H1 (cell line): ENCODE measurements around the gene NR5A2. TPM values are rescaled to one million over a fixed set of nuclear protein-coding genes. Genes with fewer than 3 reads are reported as not detected.

Source experiments
- BCL11A ChIP-seq, 2 experiments: IDR thresholded peaks; one replicate each; pipeline ENCODE4 v1.6.1; 2011; ENCODE audit warnings: low read depth in 2 of 2, low read length in 2 of 2, mild to moderate bottlenecking in 2 of 2
- CBX5 ChIP-seq: fragments of 300-800, 300-1000 bp; sonication (generic); IDR thresholded peaks from 2 replicates; pipeline ENCODE4 v1.7.1; 2016; ENCODE audit warnings: antibody characterized with exemption, low read length, low read depth
- CHD2 ChIP-seq: IDR thresholded peaks from 2 replicates; pipeline ENCODE4 v1.6.1; 2012; ENCODE audit warnings: low read length, improper control_type of control experiment
- JUND ChIP-seq: IDR thresholded peaks from 2 replicates; pipeline ENCODE4 v1.6.1; 2011; ENCODE audit warnings: mild to moderate bottlenecking, improper control_type of control experiment, low read length
- KDM5A ChIP-seq: fragments of 200-600 bp; IDR thresholded peaks from 2 replicates; pipeline ENCODE4 v1.7.1; 2012; ENCODE audit warnings: mild to moderate bottlenecking, low read length, inconsistent platforms, mixed read lengths
- RNF2 ChIP-seq: fragments of 200-900, 300-1000 bp; sonication (generic); IDR thresholded peaks from 2 replicates; pipeline ENCODE4 v1.7.1; 2016; ENCODE audit warnings: borderline replicate concordance, low read depth, mild to moderate bottlenecking, antibody characterized with exemption, low read length; ENCODE audit not compliant: poor library complexity, severe bottlenecking; ENCODE audit errors: missing control alignments
- SIN3A ChIP-seq, 2 experiments: IDR thresholded peaks in 1 of 2; conservative IDR thresholded peaks in 1 of 2; 2 replicates each; pipeline ENCODE4 v1.6.1; 2011 to 2012; ENCODE audit warnings: low read length in 2 of 2, improper control_type of control experiment in 1 of 2, low read depth in 1 of 2, mild to moderate bottlenecking in 1 of 2
- SP1 ChIP-seq: IDR thresholded peaks from 2 replicates; pipeline ENCODE4 v1.6.1; 2011; ENCODE audit warnings: low read depth, low read length
- YY1 ChIP-seq: IDR thresholded peaks from 2 replicates; pipeline ENCODE4 v1.6.1; 2011; ENCODE audit warnings: low read depth, mild to moderate bottlenecking, low read length
- polyA plus RNA-seq, 7 experiments: library from polyadenylated mRNA; depleted of rRNA in 3 of 7; stranded (reverse) in 5 of 7; unstranded in 2 of 7; fragments of >200 nt in 5 of 7; fragments of 200-250 nt in 2 of 7; gene quantifications; 1 replicate in 5 of 7; 2 replicates in 1 of 7; 4 replicates in 1 of 7; pipeline versions ENCODE4 v1.2.1 to v1.2.3, GENCODE V29; 2011 to 2013; ENCODE audit warnings: missing spikeins in 2 of 7, mixed read lengths in 2 of 7
- total RNA-seq: library from RNA; stranded (reverse); fragmentation: NEBNext Ultra II Directional; extraction: Animal tissue kit (Norgen Biotek cat#: 25700); gene quantifications from 2 replicates; pipeline ENCODE4 v1.2.1, GENCODE V29; 2021
- TF ChIP-seq, protein P1 (sequence below): fragments of 300-600 bp; sonication (generic); IDR thresholded peaks from 2 replicates; pipeline ENCODE4 v1.7.1; 2012; ENCODE audit warnings: low read length, moderate library complexity, mild to moderate bottlenecking, inconsistent platforms; ENCODE audit not compliant: insufficient replicate concordance

The NR5A2 gene
- total and polyA plus RNA-seq, 2 of the 8 experiments (the other 6 are each of a cell fraction or from before 2014, with no cell fraction given): 1.7 to 11.6 TPM

- TF ChIP-seq, protein P1, sequence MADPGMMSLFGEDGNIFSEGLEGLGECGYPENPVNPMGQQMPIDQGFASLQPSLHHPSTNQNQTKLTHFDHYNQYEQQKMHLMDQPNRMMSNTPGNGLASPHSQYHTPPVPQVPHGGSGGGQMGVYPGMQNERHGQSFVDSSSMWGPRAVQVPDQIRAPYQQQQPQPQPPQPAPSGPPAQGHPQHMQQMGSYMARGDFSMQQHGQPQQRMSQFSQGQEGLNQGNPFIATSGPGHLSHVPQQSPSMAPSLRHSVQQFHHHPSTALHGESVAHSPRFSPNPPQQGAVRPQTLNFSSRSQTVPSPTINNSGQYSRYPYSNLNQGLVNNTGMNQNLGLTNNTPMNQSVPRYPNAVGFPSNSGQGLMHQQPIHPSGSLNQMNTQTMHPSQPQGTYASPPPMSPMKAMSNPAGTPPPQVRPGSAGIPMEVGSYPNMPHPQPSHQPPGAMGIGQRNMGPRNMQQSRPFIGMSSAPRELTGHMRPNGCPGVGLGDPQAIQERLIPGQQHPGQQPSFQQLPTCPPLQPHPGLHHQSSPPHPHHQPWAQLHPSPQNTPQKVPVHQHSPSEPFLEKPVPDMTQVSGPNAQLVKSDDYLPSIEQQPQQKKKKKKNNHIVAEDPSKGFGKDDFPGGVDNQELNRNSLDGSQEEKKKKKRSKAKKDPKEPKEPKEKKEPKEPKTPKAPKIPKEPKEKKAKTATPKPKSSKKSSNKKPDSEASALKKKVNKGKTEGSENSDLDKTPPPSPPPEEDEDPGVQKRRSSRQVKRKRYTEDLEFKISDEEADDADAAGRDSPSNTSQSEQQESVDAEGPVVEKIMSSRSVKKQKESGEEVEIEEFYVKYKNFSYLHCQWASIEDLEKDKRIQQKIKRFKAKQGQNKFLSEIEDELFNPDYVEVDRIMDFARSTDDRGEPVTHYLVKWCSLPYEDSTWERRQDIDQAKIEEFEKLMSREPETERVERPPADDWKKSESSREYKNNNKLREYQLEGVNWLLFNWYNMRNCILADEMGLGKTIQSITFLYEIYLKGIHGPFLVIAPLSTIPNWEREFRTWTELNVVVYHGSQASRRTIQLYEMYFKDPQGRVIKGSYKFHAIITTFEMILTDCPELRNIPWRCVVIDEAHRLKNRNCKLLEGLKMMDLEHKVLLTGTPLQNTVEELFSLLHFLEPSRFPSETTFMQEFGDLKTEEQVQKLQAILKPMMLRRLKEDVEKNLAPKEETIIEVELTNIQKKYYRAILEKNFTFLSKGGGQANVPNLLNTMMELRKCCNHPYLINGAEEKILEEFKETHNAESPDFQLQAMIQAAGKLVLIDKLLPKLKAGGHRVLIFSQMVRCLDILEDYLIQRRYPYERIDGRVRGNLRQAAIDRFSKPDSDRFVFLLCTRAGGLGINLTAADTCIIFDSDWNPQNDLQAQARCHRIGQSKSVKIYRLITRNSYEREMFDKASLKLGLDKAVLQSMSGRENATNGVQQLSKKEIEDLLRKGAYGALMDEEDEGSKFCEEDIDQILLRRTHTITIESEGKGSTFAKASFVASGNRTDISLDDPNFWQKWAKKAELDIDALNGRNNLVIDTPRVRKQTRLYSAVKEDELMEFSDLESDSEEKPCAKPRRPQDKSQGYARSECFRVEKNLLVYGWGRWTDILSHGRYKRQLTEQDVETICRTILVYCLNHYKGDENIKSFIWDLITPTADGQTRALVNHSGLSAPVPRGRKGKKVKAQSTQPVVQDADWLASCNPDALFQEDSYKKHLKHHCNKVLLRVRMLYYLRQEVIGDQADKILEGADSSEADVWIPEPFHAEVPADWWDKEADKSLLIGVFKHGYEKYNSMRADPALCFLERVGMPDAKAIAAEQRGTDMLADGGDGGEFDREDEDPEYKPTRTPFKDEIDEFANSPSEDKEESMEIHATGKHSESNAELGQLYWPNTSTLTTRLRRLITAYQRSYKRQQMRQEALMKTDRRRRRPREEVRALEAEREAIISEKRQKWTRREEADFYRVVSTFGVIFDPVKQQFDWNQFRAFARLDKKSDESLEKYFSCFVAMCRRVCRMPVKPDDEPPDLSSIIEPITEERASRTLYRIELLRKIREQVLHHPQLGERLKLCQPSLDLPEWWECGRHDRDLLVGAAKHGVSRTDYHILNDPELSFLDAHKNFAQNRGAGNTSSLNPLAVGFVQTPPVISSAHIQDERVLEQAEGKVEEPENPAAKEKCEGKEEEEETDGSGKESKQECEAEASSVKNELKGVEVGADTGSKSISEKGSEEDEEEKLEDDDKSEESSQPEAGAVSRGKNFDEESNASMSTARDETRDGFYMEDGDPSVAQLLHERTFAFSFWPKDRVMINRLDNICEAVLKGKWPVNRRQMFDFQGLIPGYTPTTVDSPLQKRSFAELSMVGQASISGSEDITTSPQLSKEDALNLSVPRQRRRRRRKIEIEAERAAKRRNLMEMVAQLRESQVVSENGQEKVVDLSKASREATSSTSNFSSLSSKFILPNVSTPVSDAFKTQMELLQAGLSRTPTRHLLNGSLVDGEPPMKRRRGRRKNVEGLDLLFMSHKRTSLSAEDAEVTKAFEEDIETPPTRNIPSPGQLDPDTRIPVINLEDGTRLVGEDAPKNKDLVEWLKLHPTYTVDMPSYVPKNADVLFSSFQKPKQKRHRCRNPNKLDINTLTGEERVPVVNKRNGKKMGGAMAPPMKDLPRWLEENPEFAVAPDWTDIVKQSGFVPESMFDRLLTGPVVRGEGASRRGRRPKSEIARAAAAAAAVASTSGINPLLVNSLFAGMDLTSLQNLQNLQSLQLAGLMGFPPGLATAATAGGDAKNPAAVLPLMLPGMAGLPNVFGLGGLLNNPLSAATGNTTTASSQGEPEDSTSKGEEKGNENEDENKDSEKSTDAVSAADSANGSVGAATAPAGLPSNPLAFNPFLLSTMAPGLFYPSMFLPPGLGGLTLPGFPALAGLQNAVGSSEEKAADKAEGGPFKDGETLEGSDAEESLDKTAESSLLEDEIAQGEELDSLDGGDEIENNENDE: no peak
- TF ChIP-seq KDM5A: no peak
- TF ChIP-seq CHD2: no peak
- TF ChIP-seq CBX5: no peak
- no peak for TF ChIP-seq RNF2
- TF ChIP-seq SP1: no peak
- no peak for TF ChIP-seq SIN3A (conservative IDR thresholded peaks at IDR 0.05 in 1 of 2, IDR thresholded peaks at IDR 0.05 in 1 of 2; ENCODE audit: low read depth in 1 of 2, low read length in 2 of 2)
- no peak for TF ChIP-seq BCL11A (IDR thresholded peaks at IDR 0.05; ENCODE audit: low read depth in 2 of 2, low read length in 2 of 2)
- TF ChIP-seq YY1: no peak
- TF ChIP-seq JUND: no peak
Observed at GRCh38 chr1:200005165-200005564, 22.3 kb upstream of the NR5A2 start (continued).
